HG03457 (cell line): Measurements from ENCODE around the gene FCGR3B.
"Not testable (repeated sequence)": the region's sequence is repeated elsewhere in the genome, so short reads cannot be mapped to it uniquely, and the experiment has no call there.

Experiments used
- ATAC-seq: cut with Tn5 transposase; IDR thresholded peaks from one replicate; pipeline ENCODE4 v1.9.1; 2021; ENCODE audit warnings: moderate number of reproducible peaks; ENCODE audit not compliant: unreplicated experiment

The FCGR3B gene

GRCh38 chr1:161631076-161631475 is at the start of gene FCGR3B:
FCGR3B (minus strand) TSS chr1:161631176; CDS start chr1:161631094, 82 bp downstream.
- ATAC-seq, result no peak

- no peak for ATAC-seq
These were observed 47.5 kb upstream of the FCGR3B start for GRCh38 chr1:161678500-161678899.

- ATAC-seq, result no peak
These were observed 46.1 kb upstream of the FCGR3B start for GRCh38 chr1:161676958-161677689.

DNA sequence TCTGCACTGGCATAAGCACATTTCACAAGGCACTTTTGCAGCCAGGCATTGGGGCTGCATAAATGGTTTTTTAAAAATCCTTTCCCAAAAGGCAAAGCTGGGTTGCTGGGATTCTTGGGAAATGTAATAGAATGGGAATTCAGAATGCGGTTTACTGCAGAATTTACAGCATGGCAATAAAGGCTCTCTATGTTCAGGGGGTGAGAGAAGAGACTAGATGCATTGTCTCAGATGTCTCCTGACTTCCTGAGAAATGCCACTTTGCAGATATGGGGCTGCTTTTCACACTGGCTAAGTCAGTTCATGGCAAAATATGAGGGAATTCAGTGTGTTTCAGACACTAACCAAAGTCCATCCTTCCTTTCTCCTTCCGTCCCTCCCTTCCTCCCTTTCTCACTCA is 45.5 kb upstream of the FCGR3B start:
- ATAC-seq, result no peak

DNA sequence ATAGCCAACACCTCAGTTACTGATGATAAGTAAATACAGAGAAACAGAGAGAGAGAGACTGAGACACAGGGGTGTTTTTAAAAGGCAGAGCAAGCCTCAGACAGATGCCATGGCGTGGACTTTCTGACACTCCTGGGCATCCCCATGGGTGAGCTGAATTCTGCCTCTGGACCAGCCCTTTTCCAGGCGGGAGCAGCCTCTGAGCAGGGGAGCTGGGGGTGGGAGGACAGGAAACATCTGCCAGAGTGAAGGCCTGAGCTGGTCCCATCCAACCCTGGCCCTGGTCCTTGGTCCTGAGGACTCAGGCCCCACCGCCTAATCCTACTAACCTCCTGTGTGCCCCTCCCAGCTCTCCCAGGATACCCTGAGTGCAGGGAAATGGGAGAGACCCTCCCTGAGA is 43.9 kb upstream of the FCGR3B start:
- not testable (repeated sequence) for ATAC-seq

GRCh38 chr1:161674447-161674846 is 43.5 kb upstream of the FCGR3B start:
- ATAC-seq, result not testable (repeated sequence)

DNA sequence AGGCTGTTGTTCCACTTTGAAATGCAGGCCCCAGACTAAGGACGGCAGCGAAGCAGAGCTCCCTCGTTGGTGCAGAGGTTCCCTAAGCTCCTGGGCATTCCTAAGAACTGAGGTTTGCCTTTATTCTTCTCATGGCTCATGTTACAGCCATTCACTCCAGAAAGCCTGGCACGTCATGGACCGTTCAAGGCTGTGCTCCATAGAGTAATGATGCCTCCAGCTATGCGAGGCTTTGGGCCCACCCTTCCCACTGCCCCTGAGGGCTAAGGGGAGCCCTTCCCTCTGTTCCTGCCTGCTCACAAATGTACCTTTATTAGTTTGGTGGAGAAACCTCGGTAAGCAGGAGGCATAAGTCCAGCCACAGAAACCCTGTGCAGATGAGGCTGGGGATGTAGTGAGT is 42.5 kb upstream of the FCGR3B start:
- ATAC-seq, result not testable (repeated sequence)

DNA sequence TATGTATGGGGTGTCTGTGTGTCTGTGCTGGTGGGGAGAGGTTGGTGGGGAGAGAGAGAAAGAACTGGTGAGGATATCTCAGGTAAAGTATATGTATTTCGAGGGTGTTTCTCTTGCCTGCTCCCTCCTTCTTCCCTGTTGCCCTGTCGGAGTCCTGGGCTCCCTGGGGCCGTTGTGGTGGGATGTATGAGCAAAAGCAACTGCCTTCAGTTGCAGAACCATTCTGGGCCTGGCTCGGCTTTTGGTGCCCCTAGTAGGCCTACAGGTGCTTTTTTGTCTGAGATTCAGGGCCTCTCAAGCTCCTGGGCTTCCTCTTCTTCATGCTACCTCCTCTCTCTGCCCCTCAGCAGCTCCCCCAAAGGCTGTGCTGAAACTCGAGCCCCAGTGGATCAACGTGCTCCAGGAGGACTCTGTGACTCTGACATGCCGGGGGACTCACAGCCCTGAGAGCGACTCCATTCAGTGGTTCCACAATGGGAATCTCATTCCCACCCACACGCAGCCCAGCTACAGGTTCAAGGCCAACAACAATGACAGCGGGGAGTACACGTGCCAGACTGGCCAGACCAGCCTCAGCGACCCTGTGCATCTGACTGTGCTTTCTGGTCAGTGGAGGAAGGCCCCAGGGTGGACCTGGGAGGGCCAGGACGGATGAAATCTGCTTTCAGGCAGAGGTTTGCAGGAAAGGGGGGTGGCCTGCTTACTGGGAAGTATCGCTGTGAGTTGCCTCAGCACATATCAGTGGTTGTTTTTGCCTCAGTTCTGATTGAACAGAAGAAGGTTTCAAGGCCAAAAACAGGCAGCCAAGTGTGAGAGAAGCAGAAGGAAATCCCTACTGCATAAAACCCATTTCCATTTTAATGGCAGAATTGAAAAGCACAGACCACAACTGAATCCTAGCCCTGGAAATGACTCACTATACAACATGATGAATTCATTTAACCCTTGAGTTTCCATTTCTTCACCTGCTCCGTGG is 40.4 kb upstream of the FCGR3B start:
- not testable (repeated sequence) for ATAC-seq

GRCh38 chr1:161664689-161665088 is 33.7 kb upstream of the FCGR3B start:
- ATAC-seq, result not testable (repeated sequence)

DNA sequence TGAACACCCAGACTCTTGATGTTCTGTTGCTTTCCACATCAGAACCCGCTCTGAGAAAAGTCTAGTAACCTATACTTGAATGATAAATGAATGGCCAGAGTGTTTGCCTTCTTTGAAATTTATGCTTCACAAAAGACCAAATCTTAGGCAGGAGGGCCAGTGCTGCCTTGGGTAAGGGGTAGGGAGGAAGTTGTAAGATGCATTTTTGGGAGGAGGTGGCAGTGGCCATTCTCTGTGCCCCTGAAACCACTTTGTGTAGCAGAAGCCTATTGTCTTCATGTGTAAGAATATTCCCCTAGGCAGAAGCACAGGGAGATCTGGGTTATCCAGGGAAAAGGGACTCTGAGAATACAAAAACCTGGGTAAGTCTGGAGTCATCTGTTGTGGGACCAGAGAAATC is 32.6 kb upstream of the FCGR3B start:
- ATAC-seq, result not testable (repeated sequence)

GRCh38 chr1:161662684-161663339 is 31.8 kb upstream of the FCGR3B start, which contains the start of gene FCGR2B:
FCGR2B (plus strand) TSS chr1:161663143; CDS start chr1:161663242, 99 bp downstream.
- not testable (repeated sequence) for ATAC-seq

- ATAC-seq, result not testable (repeated sequence)
These were observed 30.8 kb upstream of the FCGR3B start for GRCh38 chr1:161661660-161662311.

DNA sequence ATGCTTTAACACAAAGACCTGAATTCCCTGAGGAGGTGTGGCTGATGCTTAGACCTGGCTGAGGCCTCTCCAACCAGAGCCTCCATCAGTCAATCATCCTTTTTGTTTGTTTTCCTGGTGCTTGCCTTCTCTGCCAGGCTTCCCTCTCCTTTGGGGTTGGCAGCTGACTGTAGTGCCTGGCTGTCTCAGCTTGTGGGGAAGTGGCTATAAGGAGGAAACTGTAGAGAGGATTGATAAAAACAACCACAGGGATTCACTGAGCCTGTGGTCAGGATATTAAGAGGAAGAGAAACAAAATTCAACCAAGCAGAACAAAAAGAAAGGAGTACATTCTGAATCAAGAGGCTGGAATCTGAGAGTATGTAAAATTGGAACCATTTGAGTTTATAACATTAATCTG is 27.5 kb upstream of the FCGR3B start:
- ATAC-seq, result not testable (repeated sequence)

DNA sequence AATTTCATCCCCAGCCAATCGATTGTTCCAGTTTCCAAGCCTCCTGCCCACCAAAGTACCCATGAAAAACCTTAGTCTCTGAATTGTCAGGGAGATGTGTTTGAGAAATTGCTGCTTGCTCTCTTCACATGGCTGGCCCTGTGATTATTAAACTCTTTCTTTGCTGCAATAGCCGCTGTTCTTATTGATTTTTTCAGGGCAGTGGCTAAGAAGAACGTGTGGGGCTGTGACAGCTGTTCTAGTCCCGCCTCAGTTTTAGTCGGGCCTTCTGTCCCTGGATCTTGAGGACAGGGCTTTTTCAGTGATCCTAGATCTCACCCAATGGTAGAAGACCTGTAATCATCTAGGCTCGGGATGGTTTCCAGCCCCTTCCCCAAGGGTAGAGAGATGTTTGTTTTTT is 23.0 kb upstream of the FCGR3B start:
- ATAC-seq, result not testable (repeated sequence)

DNA sequence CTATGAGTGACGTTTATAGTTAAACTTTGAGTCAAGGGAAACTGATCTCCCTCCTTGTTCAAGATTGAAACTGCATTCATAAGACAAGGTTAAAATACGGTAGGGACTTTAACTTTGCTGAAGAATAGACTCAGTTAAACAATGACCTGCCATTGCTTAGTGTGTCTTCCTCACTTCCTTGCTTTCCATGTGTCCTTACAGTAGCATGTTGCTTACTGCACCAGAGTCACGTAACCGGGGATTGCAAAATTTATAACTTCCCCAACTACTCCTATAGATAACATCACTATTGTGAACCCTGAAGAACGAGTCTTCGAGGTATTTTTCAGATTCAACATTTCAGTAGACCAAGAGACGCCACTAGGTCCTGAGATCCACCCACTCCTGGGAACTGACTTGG is 22.6 kb upstream of the FCGR3B start:
- not testable (repeated sequence) for ATAC-seq

GRCh38 chr1:161647507-161648360 is 16.8 kb upstream of the FCGR3B start:
- ATAC-seq, result not testable (repeated sequence)

DNA sequence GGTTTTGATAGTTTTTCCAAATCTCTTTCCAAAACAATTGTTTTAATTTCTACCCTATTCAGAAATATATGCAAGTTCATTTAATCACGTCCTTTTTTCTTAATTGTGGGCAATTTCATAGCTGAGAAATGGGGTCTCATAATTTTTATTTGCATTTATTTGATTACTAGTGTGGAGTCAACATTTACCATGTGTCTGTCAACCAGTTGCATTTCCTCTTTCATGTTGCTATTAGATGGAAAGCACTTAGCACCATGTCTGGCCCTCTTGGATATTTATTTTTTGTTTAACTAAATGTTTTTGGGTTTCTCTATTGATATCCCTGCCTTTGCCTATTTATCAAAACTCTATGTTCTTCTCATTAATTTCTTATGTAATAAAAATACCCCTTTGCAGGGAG is 13.9 kb upstream of the FCGR3B start:
- ATAC-seq, result not testable (repeated sequence)

DNA sequence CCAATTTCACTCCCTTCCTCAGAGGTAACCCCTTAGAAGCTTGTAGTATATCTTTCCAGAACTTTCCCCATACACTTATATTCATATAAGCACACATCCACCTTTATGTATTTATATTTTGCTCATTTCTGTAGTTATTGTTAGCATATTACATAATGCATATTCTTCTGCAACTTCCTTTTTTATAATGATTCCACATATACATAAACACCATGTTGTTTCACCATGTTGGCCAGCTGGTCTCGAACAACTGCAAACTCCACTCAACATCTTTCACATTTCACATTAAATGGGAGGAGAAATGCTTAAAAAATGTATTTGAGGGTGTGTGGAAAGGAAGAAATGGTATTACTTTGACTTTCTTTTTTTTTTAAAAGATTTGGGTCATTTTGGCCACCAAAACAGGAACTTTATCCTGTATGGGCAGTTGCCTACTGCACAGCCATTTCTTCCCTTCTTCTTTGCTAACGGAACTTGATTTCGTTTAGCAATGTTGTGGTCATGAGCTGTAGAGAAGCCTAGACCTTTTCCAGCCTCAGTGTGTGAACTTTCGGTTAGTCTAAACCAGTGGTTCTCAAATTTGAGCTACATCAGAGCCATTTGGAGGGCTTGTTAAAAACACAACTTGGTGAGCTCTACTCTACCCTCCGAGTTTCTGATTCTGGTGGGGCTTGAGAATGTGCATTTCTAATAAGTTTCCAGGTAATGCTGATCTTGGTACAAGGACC is 12.7 kb upstream of the FCGR3B start:
- ATAC-seq, result not testable (repeated sequence)

DNA sequence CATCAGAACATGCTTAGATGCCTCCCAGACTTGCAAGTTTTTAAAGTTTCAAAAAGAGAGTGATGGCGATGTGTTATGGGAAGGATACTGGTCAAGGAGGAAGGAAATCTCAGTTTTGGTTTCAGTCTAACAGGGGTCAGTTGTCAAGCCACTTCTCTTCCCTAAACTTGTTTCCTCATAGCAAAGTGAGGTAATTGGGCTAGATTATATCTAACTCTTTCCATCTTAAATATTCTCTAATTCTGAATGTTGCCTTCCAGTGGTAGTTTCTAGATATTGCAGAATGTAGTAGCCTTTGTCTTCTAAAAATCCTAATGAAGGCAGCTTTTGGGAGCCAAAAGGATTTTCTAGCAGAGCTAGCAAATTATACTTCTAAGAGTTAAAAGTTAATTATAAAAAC is 11.7 kb upstream of the FCGR3B start:
- ATAC-seq, result not testable (repeated sequence)
